Measurements from ENCODE around the gene LAMA4. TPM values are rescaled to one million over a fixed set of nuclear protein-coding genes. Genes with fewer than 3 reads are reported as not detected.

Gene LAMA4
- total RNA-seq, 6 experiments from 2014 or later, result 2.9 to 8.3 (median 4.2) TPM

- no peaks in the 10 kb centered on the region for H3K36me3 ChIP-seq
- no peaks in the 10 kb centered on the region for H3K9me3 ChIP-seq
- intact Hi-C loops (cut with DNase I), result no loop called here
- TF ChIP-seq CTCF (IDR thresholded peaks at IDR 0.05) (no peak), POLR2A (IDR thresholded peaks at IDR 0.05) (peak; percentile 24)
- no peaks in the 10 kb centered on the region for H3K27me3 ChIP-seq
- H3K4me1 ChIP-seq, result peaks cover 0 to 31% (median 2%) of the 10 kb centered on the region in 4 donors
- ATAC-seq (peak; percentile 57 to 77 (median 72)), DNase-seq (no peak)
- H3K4me3 ChIP-seq, result no peak overlapping the region
- peak overlapping the region in 2 of 3 donors; percentile 39 to 48 for H3K27ac ChIP-seq
- WGBS (ENCODE audit: insufficient coverage, low coverage, low lambda C conversion rate, missing lambda C conversion rate), result 25% methylated on average over 3 of the region's 3 CpGs
These were observed 139.7 kb downstream of the LAMA4 start for GRCh38 chr6:112114577-112115223.

GRCh38 chr6:112113918-112114317 is 140.4 kb downstream of the LAMA4 start:
- H3K27me3 ChIP-seq, result no peaks in the 10 kb centered on the region
- peaks cover 0 to 31% (median 2%) of the 10 kb centered on the region in 4 donors for H3K4me1 ChIP-seq
- H3K36me3 ChIP-seq, result no peaks in the 10 kb centered on the region
- H3K9me3 ChIP-seq, result no peaks in the 10 kb centered on the region
- peak; percentile 8 to 37 (median 23) for ATAC-seq
- TF ChIP-seq CTCF (IDR thresholded peaks at IDR 0.05) (no peak), POLR2A (IDR thresholded peaks at IDR 0.05) (no peak)
- no peak overlapping the region for H3K4me3 ChIP-seq
- no peak for DNase-seq
- intact Hi-C loops (cut with DNase I), result no loop called here
- H3K27ac ChIP-seq, result peak overlapping the region in 2 of 3 donors; percentile 39 to 48

GRCh38 chr6:112113431-112113830 is 140.9 kb downstream of the LAMA4 start:
- Histone ChIP-seq H3K27me3 (no peaks in the 10 kb centered on the region), H3K27ac (peak overlapping the region in 1 of 3 donors; percentile 48), H3K4me3 (no peak overlapping the region), H3K36me3 (no peaks in the 10 kb centered on the region), H3K4me1 (peaks cover 0 to 31% (median 2%) of the 10 kb centered on the region in 4 donors), H3K9me3 (no peaks in the 10 kb centered on the region)
- 52% methylated on average over 3 of the region's 3 CpGs for WGBS (ENCODE audit: insufficient coverage, low coverage, low lambda C conversion rate, missing lambda C conversion rate)
- DNase-seq (no peak), ATAC-seq (peak; percentile 14 to 74 (median 34))
- TF ChIP-seq POLR2A (IDR thresholded peaks at IDR 0.05), result no peak
- TF ChIP-seq CTCF (IDR thresholded peaks at IDR 0.05), result no peak
- intact Hi-C loops (cut with DNase I), result no loop called here

- H3K9me3 ChIP-seq, result no peaks in the 10 kb centered on the region
- no peak for TF ChIP-seq POLR2A (IDR thresholded peaks at IDR 0.05)
- no peak for TF ChIP-seq CTCF (IDR thresholded peaks at IDR 0.05)
- 81% methylated on average over 6 of the region's 9 CpGs for WGBS (ENCODE audit: insufficient coverage, low coverage, low lambda C conversion rate, missing lambda C conversion rate)
- DNase-seq, result no peak
- H3K27ac ChIP-seq, result no peak overlapping the region
- no peak for ATAC-seq
- peaks cover 0 to 2% (median 0%) of the 10 kb centered on the region in 4 donors for H3K36me3 ChIP-seq
- H3K4me1 ChIP-seq, result peaks cover 0 to 11% (median 2%) of the 10 kb centered on the region in 4 donors
- H3K27me3 ChIP-seq, result no peaks in the 10 kb centered on the region
- intact Hi-C loops (cut with DNase I), result no loop called here
- H3K4me3 ChIP-seq, result no peak overlapping the region
These were observed 145.1 kb downstream of the LAMA4 start for GRCh38 chr6:112109262-112109661.
